Inflammatory macrophage treated with lipopolysaccharide for 1 hour (primary cell): Measurements from ENCODE around the gene ARF4.
"Not testable (repeated sequence)": the region's sequence is repeated elsewhere in the genome, so short reads cannot be mapped to it uniquely, and the experiment has no call there.

Source experiments
- DNase-seq, 2 donors: peaks; one replicate each; pipeline ENCODE4 v3.0.0-alpha.2; 2020 to 2022

Gene ARF4

GRCh38 chr3:57597127-57597923, at the start of gene ARF4:
TSS of gene ARF4 (minus strand) at chr3:57597344. CDS start at chr3:57597140, 204 bp downstream.
- peak; percentile 99 to 100 for DNase-seq

GRCh38 chr3:57646723-57647122, 49.6 kb upstream of the ARF4 start:
- DNase-seq, result no peak

- no peak for DNase-seq
These were observed 47.6 kb upstream of the ARF4 start for GRCh38 chr3:57644740-57645139.

GRCh38 chr3:57637391-57637790, 40.2 kb upstream of the ARF4 start:
- DNase-seq, result no peak

- DNase-seq, result not testable (repeated sequence)
These were observed 37.1 kb upstream of the ARF4 start for GRCh38 chr3:57634259-57634658.

GRCh38 chr3:57627976-57628375, 30.8 kb upstream of the ARF4 start:
- DNase-seq, result no peak

- no peak for DNase-seq
These were observed 27.7 kb upstream of the ARF4 start for GRCh38 chr3:57624801-57625200.

- no peak for DNase-seq
These were observed 25.2 kb upstream of the ARF4 start for GRCh38 chr3:57622362-57622761.

- DNase-seq, result no peak
These were observed 20.6 kb upstream of the ARF4 start for GRCh38 chr3:57617739-57618138.

- DNase-seq, result no peak
These were observed 19.1 kb upstream of the ARF4 start for GRCh38 chr3:57616233-57616632.

GRCh38 chr3:57611870-57612269, 14.7 kb upstream of the ARF4 start:
- not testable (repeated sequence) for DNase-seq

- DNase-seq, result no peak
These were observed 8.5 kb upstream of the ARF4 start for GRCh38 chr3:57605683-57606082.

- DNase-seq, result no peak
These were observed 7.8 kb upstream of the ARF4 start for GRCh38 chr3:57604971-57605370.

GRCh38 chr3:57600195-57600594, 3.1 kb upstream of the ARF4 start:
- no peak for DNase-seq

GRCh38 chr3:57598765-57599360, 1.7 kb upstream of the ARF4 start:
- no peak for DNase-seq

GRCh38 chr3:57596495-57597126, 533 bp downstream of the ARF4 start:
- peak; percentile 82 to 85 for DNase-seq

- DNase-seq, result no peak
These were observed 2.6 kb downstream of the ARF4 start for GRCh38 chr3:57594576-57594975.

- no peak for DNase-seq
These were observed 3.0 kb downstream of the ARF4 start for GRCh38 chr3:57594144-57594543.

- no peak for DNase-seq
These were observed 4.8 kb downstream of the ARF4 start for GRCh38 chr3:57592306-57592705.

- no peak for DNase-seq
These were observed 9.2 kb downstream of the ARF4 start for GRCh38 chr3:57587905-57588304.

- no peak for DNase-seq
These were observed 10.4 kb downstream of the ARF4 start for GRCh38 chr3:57586778-57587177.

- DNase-seq, result no peak
These were observed 13.6 kb downstream of the ARF4 start for GRCh38 chr3:57583544-57583943.

GRCh38 chr3:57582474-57583168, 14.5 kb downstream of the ARF4 start:
- no peak for DNase-seq
